HG03565 (cell line): ENCODE data around the gene TMEM25.
A peak's percentile ranks its signal among the peaks of the same experiment; 100 is the strongest.
"Not testable (repeated sequence)": the region's sequence is repeated elsewhere in the genome, so short reads cannot be mapped to it uniquely, and the experiment has no call there.

Source experiments
- ATAC-seq: cut with Tn5 transposase; IDR thresholded peaks from one replicate; pipeline ENCODE4 v1.9.1; 2021; ENCODE audit warnings: mild to moderate bottlenecking, moderate library complexity; ENCODE audit not compliant: unreplicated experiment

TMEM25 gene

DNA sequence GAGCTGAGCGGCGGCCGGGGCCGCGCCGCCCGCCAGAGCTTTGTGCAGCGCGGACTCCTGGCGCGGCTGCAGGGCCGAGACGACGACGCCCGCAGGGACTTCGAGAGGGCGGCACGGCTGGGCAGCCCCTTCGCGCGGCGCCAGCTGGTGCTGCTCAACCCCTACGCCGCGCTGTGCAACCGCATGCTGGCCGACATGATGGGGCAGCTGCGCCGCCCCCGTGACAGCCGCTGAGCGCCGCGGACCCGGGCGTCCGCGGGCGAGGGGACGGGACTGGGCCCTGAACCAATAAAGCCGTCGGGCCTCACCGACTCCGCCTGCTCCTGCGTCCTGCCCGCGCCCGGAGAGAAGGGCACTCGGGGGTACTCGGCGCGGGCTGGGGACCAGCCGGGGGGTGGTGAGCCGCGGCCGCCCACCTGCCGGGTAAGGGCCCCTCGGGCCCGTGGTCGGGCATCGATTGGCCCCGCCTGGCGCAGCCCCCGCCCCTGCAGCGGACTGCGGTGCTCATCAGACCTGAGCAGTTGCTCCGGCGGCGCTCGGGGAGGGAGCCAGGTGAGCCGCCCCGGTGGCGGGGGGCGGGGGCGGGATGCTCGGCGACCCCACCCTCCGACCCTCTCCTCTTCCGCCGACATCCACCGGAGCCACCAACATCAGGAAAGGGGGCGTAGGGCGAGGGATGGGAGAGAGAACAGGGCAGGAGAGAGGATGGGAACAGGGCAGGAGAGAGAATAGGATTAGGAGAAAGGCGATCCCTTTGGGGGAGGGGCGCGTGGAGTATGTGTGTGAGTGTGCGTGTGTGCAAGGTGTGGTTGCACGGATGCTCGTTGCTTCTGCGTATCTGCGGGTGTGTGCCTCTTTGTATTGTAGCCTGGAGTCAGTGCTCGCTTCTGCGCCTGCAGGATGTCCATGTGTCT is at the start of gene TMEM25:
TSS of gene TMEM25 (plus strand) at position 510 of the 914 bp plus-strand sequence. CDS start 610 bp downstream, outside the sequence.
- peak; percentile 62 for ATAC-seq

DNA sequence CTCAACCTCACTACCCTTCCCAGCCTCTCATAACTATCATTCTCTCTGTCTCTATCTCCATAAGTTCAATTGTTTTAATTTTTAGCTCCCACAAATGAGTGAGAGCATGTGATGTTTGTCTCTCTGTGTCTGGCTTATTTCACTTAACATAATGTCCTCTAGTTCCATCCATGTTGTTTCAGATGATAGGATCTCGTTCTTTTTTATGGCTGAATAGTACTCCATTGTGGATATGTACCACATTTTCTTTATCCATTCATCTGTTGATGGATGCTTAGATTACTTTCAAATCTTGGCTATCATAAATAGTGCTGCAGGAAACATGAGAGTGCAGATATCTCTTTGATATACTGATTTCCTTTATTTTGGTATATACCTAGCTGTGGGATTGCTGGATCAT is 49.8 kb upstream of the TMEM25 start:
- not testable (repeated sequence) for ATAC-seq

DNA sequence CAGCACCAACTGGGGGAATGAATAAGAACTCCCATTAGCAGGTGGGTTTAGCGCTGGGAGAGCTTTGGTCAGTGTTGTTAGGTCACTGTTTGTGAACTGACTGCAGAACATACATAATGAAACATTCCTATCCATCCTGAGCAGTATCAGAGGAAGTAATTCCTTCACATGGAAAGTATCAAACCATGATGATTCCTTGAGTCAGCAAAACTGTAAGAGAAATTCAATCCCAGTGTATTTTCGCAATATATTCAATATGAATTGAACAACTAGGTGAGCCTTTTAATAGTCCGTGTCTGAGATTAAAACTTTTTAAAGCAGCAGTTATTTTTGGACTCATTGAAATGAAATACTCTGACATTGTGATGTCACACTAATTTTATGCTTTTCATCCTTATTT is 46.6 kb upstream of the TMEM25 start:
- no peak for ATAC-seq

DNA sequence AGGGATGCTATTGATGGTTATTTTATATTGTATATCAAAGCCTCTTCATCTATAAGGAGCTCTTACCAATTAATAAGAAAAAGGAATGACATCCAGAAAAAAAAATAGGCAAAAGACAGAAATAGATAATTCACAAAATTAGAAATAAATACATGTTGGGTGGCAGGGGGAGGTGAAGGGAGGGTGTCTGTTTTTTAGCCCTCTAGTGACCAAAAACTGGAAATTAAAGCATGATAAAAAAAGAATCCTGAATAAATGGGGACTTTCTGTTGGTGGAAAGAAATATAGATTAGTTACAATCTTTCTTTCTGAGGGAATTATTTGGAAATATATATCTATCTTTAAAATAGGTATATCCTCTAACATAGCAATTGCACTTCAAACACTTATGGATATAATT is 45.7 kb upstream of the TMEM25 start:
- no peak for ATAC-seq

DNA sequence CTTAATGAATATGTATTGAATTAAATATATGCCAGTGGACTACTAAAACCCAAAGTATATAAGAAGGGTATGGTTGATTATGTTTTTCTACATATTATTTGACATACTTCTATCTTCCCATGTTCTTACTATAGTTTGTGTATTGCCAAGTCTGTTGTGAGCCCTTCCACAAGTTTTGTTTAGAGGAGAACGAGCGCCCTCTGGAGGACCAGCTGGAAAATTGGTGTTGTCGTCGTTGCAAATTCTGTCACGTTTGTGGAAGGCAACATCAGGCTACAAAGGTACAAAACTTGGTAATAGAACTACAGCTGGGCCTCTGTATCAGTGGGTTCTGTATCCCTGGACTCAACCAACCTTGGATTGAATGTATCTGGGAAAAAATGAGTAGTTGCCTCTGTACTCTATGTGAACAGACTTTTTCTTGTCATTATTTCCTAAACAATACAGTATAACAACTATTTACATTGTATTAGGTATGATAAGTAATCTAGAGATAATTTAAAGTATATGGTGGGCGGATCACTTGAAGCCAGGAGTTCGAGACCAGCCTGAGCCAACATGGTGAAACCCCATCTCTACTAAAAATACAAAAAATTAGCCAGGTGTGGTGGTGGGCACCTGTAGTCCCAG is 42.4 kb upstream of the TMEM25 start:
- ATAC-seq, result no peak

DNA sequence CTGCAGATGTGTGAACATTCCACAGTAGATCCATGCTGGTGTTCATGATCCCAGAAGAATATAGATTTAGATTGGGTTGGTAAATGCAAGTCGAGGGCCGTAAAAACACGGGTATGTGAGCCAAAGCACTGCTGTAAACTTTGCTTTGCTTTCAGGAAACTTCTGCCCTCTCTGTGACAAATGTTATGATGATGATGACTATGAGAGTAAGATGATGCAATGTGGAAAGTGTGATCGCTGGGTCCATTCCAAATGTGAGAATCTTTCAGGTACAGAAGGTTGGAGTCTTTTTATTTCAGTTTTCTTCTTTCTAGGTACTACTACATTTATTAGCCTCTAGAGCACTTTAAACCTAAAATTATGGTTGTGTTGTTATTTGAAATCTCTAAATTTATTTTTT is 40.0 kb upstream of the TMEM25 start:
- ATAC-seq, result no peak

DNA sequence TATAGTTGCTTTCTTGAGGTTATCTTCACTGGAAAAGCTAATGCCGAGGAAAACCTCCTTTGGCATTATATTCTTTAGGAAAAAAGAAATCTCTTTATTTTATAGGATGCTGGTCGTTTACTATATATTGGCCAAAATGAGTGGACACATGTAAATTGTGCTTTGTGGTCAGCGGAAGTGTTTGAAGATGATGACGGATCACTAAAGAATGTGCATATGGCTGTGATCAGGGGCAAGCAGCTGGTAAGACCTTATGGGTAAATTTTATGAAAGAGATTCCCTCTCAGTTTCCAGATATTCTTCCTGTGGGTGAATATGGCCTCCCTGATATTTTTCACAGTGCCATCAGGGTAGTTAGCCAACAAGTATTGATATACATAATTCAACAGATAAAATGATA is 33.2 kb upstream of the TMEM25 start:
- ATAC-seq, result no peak

DNA sequence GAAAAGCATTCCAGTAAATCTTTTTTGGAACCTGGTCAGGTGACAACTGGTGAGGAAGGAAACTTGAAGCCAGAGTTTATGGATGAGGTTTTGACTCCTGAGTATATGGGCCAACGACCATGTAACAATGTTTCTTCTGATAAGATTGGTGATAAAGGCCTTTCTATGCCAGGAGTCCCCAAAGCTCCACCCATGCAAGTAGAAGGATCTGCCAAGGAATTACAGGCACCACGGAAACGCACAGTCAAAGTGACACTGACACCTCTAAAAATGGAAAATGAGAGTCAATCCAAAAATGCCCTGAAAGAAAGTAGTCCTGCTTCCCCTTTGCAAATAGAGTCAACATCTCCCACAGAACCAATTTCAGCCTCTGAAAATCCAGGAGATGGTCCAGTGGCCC is 27.8 kb upstream of the TMEM25 start:
- no peak for ATAC-seq

DNA sequence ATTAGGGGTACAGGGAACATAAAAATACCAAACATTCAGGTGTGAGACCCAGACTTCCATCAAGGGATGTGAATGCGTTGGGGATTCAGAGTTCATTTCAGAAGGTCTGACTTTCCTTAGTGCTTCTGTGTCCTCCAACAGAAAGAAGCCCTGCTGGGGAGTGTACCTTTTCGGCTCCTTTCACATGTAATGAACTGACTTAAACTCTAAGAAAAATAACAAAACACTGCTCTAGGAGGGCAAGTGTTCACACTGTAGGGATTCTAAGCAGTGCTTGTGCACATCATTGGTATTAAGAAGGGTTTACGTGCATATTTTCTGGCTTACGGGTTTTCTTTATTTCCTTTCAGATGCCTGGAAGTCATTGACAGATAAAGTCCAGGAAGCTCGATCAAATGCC is 19.4 kb upstream of the TMEM25 start:
- no peak for ATAC-seq

DNA sequence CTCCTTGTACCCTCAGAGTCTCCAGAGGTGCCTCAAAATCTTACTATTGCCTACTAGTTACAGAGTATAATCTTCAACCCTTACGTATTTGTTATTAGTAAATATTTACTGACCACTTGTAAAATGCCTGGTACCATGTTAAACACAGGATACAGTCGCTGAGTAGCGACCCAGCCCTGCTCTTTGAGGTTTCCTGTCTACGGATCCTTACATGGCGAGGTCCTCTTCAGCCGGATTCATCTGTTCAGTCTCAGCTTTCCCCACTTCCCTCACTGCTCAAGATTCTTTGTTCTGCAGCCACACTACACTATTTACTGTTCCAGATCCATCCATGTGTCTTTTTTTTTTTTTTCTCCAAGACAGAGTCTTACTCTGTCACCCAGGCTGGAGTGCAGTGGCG is 16.9 kb upstream of the TMEM25 start:
- ATAC-seq, result no peak

DNA sequence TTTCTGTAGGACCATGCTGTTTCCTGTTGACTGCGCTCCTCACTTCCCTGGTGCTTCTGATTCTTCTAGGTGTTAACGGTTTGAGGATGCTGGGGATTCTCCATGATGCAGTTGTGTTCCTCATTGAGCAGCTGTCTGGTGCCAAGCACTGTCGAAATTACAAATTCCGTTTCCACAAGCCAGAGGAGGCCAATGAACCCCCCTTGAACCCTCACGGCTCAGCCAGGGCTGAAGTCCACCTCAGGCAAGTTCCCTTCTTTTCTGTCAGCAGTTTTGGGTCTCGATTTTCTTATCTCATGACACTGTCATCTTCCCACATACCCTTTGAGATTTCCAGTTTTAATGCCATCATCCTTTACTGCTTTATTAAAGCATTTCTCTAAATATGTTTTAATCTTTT is 11.4 kb upstream of the TMEM25 start:
- no peak for ATAC-seq

DNA sequence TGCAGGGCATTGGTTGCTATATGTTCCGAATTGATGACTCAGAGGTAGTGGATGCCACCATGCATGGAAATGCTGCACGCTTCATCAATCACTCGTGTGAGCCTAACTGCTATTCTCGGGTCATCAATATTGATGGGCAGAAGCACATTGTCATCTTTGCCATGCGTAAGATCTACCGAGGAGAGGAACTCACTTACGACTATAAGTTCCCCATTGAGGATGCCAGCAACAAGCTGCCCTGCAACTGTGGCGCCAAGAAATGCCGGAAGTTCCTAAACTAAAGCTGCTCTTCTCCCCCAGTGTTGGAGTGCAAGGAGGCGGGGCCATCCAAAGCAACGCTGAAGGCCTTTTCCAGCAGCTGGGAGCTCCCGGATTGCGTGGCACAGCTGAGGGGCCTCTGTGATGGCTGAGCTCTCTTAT is 9.1 kb upstream of the TMEM25 start:
- ATAC-seq, result no peak

DNA sequence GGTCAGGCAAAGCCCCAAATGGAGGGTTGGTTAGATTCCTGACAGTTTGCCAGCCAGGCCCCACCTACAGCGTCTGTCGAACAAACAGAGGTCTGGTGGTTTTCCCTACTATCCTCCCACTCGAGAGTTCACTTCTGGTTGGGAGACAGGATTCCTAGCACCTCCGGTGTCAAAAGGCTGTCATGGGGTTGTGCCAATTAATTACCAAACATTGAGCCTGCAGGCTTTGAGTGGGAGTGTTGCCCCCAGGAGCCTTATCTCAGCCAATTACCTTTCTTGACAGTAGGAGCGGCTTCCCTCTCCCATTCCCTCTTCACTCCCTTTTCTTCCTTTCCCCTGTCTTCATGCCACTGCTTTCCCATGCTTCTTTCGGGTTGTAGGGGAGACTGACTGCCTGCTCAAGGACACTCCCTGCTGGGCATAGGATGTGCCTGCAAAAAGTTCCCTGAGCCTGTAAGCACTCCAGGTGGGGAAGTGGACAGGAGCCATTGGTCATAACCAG is 8.4 kb upstream of the TMEM25 start:
- no peak for ATAC-seq

DNA sequence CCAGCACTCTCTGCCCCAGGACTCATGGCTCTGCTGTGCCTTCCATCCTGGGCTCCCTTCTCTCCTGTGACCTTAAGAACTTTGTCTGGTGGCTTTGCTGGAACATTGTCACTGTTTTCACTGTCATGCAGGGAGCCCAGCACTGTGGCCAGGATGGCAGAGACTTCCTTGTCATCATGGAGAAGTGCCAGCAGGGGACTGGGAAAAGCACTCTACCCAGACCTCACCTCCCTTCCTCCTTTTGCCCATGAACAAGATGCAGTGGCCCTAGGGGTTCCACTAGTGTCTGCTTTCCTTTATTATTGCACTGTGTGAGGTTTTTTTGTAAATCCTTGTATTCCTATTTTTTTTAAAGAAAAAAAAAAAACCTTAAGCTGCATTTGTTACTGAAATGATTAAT is 6.6 kb upstream of the TMEM25 start:
- ATAC-seq, result no peak

DNA sequence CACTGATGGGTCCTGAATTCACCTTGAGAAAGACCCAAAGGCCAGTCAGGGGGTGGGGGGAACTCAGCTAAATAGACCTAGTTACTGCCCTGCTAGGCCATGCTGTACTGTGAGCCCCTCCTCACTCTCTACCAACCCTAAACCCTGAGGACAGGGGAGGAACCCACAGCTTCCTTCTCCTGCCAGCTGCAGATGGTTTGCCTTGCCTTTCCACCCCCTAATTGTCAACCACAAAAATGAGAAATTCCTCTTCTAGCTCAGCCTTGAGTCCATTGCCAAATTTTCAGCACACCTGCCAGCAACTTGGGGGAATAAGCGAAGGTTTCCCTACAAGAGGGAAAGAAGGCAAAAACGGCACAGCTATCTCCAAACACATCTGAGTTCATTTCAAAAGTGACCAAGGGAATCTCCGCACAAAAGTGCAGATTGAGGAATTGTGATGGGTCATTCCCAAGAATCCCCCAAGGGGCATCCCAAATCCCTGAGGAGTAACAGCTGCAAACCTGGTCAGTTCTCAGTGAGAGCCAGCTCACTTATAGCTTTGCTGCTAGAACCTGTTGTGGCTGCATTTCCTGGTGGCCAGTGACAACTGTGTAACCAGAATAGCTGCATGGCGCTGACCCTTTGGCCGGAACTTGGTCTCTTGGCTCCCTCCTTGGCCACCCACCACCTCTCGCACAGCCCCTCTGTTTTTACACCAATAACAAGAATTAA is 6.1 kb upstream of the TMEM25 start:
- ATAC-seq, result no peak

DNA sequence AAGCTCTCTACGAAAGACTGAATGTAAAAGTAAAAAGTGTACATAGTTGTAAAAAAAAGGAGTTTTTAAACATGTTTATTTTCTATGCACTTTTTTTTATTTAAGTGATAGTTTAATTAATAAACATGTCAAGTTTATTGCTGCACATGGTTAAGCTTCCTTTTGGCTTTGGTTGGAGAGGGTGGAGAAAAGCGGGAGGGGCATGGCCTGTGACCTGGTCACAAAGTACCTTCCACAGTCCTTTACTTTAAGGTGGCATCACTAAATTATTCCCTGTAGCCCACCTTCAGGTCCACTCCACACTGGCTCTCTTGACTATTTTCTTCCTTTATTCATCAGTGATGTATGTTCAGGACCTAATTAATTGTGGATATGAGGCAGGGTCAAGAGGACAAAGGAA is 4.3 kb upstream of the TMEM25 start:
- no peak for ATAC-seq

DNA sequence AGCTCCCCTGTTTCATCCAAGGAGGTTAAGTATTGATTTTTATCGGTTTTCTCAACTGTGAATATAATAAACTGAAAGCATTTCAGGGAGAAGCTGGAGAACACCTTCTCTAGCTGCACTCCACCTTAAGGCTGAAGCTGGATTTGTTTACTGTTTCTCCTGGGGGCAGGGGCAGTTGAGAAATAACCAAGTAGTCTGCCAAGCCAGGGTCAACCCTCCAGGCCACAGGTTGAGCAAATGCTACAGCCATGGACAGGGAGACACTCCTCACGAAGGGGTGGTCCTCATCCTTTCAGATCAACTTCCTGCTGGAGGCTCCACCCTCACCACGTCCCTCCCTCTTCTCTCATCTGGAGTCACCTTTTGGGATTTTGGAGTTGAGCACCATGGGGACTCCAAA is 3.9 kb upstream of the TMEM25 start, which contains the start of gene TTC36:
TSS of gene TTC36 (plus strand) at position 366 of the 400 bp plus-strand sequence. CDS start at position 387, 21 bp downstream.
- no peak for ATAC-seq

DNA sequence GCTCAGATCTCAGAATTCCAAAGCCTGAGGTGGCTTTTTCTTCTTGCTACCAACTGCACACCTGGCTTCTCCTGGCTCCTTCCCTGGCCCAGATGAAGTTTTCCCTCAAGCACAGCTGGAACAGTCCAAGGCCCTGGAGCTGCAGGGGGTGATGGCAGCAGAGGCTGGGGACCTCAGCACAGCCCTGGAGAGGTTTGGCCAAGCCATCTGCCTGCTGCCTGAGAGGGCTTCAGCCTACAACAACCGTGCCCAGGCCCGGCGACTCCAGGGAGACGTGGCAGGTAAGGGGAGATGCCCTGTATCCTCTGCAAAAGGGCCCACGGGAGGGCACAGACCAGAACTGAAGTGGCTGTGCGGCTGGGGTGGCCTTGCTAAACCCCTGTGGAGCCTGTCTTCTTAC is 2.5 kb upstream of the TMEM25 start:
- no peak for ATAC-seq

DNA sequence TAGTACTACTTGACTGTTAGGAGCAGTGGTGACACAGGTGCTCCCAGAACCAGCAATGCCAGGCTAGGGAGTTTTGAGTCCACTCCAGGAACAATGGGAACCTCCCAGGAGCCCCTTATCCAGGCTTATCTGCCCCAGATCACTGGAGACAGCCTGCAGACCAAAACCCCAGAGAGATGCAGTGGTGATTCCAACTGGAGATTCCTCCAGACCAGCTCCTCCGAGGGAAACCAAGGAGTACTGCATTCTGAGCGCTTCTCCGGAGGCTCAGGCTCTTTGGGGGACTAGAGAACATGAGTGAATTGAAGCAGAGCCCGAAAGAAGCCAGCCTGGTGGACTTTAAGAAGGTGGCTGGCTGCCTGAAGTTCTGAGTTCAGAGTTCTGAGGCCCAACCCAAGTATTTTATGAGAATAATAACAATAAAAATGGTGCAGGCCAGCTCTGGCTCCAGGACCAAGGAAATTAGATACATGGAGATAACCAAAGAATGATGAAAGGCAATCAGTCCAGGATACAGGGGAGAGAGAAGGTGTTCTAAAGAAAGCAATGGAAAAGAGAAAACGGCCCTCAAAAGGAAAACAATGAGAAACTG is 1.3 kb upstream of the TMEM25 start:
- no peak for ATAC-seq

DNA sequence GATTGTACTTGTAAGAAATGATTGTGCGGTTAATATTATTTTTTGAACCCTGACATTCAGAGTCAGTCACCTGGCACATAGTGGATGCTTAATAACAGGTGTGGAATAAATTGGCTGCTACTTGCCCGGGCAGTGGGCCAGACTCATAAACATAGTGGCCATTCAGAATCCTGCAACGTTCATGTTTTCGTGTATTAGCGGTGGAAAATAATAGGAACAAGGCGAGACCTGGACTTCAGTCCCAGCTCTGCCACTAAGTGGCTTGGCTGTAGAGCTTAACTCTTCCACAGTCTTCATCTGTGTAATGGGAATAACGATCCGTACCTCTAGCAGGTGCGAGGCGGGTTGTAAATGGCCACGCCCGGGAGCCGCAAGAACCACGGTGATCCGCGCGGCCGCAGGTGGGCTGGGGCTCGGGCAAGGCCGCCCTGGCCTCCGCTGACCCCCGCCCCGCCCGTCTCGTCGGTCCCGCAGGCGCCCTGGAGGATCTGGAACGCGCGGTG is 761 bp upstream of the TMEM25 start:
- no peak for ATAC-seq

DNA sequence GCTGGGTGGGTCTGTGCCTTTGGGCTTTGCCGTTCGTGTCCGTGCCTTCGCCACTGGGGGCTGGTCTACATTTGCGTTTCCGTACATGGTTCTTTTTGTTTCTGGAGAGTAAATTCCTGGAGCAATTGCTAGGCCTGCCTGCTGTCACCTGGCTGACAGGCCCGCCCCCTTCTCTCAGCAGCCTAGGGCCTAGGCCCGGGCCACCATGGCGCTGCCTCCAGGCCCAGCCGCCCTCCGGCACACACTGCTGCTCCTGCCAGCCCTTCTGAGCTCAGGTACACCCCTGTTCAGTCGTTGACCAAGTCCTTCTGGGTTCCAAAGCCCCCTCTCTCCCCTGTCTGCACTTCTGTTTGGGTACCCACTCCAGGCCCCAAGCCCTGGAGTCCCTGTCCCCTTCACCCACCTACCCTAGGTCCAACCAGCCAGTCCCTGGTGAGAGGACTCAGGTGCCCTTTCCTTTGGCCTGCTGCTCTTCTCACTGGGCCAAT is 649 bp downstream of the TMEM25 start:
- ATAC-seq, result no peak
